AG04449 (cell line): ENCODE measurements around the gene CHFR.
"Not testable (repeated sequence)": the region's sequence is repeated elsewhere in the genome, so short reads cannot be mapped to it uniquely, and the experiment has no call there.

Experiments
- CTCF ChIA-PET: fragments of 350-600 bp; formaldehyde crosslinking; extraction: SDS; loops from one replicate; lab custom pipeline; 2021; ENCODE audit warnings: antibody characterized with exemption; lab: Yijun Ruan, JAX
- POLR2A ChIA-PET: fragments of 400-600, 350-600 bp; formaldehyde crosslinking; extraction: SDS; loops from one replicate; lab custom pipeline; 2020; ENCODE audit warnings: antibody characterized with exemption, inconsistent platforms; lab: Yijun Ruan, JAX
- DNase-seq: peaks from one replicate; pipeline ENCODE4 v3.0.0-alpha.2; 2010; ENCODE audit warnings: low read depth, low spot score
- H3K4me3 ChIP-seq: 2 replicates; pipeline ENCODE4 v1.5.1; 2011; ENCODE audit warnings: low read depth, mild to moderate bottlenecking, control low read depth, low read length
- CTCF ChIP-seq: IDR thresholded peaks from one replicate; pipeline ENCODE4 v1.5.1; 2011; ENCODE audit warnings: mild to moderate bottlenecking, moderate library complexity, low read length, control low read depth, inconsistent platforms; ENCODE audit not compliant: insufficient read depth; ENCODE audit errors: missing control alignments

CHFR gene

DNA sequence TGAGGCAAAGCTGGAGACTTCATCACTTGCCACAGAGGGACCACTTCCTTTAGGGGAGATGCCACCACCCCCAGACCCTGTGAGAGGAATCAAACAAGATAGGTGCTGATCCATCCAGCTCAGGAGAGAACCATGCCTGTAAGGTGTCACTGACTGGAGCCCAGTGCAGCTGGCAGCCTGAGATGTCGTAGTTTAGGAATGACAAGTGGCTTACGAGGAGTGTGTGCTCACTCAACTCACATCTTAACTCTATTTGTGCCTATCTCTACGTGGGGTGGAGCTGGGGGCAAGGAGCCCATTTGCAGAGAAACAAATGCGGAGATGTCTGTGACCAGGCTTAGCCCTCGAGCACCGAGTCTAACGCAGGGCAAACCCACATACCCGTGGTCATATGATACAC, 25.8 kb downstream of the CHFR start:
- no peak for TF ChIP-seq CTCF
- no peak overlapping the region for H3K4me3 ChIP-seq
- no peak for DNase-seq
- ChIA-PET CTCF (no interaction called here), POLR2A (no interaction called here)

DNA sequence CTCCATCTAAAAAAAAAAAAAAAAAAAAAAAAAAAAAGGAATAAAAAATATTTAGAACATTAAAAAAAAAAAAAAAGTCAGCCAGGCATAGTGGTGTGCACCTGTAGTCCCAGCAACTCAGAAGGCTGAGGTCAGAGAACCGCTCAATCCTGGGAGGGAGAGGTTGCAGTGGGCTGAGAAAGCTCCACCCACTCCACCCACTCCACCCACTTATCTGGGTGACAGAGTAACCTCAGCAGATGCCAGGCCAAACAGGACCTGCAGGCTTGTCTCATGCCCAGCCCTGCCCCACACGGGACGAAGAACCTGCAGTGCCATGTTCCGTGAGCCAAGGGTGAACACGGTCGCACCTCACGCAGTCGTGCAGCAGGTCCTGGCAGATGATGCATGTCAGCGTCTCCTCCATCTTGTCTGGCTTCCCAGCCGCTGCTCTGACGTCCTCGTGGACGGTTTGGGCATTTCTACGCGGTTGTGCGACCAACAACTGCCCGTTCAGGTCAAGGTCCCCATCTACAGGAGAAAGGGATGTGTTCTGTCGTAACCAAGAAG, 28.6 kb downstream of the CHFR start:
- no peak for DNase-seq
- H3K4me3 ChIP-seq: no peak overlapping the region
- CTCF ChIA-PET: no interaction called here
- no peak for TF ChIP-seq CTCF
- POLR2A ChIA-PET: no interaction called here

DNA sequence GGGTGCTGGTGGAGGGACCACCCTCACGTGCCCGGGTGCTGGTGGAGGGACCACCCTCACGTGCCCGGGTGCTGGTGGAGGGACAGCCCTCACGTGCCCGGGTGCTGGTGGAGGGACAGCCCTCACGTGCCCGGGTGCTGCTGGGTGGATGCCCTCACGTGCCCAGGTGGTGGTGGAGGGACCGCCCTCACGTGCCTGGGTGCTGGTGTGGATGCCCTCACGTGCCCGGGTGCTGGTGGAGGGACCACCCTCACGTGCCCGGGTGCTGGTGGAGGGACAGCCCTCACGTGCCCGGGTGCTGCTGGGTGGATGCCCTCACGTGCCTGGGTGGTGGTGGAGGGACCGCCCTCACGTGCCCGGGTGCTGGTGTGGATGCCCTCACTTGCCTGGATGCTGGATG, 30.4 kb downstream of the CHFR start:
- H3K4me3 ChIP-seq, POLR2A ChIA-PET, CTCF ChIA-PET, DNase-seq: not testable (repeated sequence)

DNA sequence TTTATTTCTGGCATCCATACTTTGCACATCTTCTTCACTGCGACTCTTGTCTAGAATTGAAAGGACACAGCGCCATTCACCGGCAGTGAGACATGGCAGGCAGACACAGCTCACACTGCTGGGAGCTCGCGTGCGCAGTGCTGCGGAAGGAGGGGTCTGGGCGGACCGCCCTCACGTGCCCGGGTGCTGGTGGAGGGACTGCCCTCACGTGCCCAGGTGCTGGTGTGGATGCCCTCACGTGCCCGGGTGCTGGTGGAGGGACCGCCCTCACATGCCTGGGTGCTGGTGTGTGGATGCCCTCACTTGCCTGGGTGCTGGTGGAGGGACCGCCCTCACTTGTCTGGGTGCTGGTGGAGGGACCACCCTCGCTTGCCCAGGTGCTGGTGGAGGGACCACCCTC, 30.8 kb downstream of the CHFR start:
- no peak for TF ChIP-seq CTCF
- ChIA-PET CTCF (no interaction called here), POLR2A (no interaction called here)
- no peak overlapping the region for H3K4me3 ChIP-seq
- DNase-seq: no peak

- H3K4me3 ChIP-seq, CTCF ChIA-PET, DNase-seq, POLR2A ChIA-PET: not testable (repeated sequence)
Observed at GRCh38 chr12:132855211-132855610, 32.2 kb downstream of the CHFR start.

- ChIA-PET CTCF (no interaction called here), POLR2A (no interaction called here)
- no peak overlapping the region for H3K4me3 ChIP-seq
- no peak for DNase-seq
- TF ChIP-seq CTCF: no peak
Observed at GRCh38 chr12:132853285-132854092, 33.9 kb downstream of the CHFR start.

- ChIA-PET CTCF (no interaction called here), POLR2A (no interaction called here)
- no peak for TF ChIP-seq CTCF
- DNase-seq: no peak
- no peak overlapping the region for H3K4me3 ChIP-seq
Observed at GRCh38 chr12:132852496-132852895, 34.9 kb downstream of the CHFR start.
